ENCODE data around the gene POLRMT.

Gene POLRMT

DNA sequence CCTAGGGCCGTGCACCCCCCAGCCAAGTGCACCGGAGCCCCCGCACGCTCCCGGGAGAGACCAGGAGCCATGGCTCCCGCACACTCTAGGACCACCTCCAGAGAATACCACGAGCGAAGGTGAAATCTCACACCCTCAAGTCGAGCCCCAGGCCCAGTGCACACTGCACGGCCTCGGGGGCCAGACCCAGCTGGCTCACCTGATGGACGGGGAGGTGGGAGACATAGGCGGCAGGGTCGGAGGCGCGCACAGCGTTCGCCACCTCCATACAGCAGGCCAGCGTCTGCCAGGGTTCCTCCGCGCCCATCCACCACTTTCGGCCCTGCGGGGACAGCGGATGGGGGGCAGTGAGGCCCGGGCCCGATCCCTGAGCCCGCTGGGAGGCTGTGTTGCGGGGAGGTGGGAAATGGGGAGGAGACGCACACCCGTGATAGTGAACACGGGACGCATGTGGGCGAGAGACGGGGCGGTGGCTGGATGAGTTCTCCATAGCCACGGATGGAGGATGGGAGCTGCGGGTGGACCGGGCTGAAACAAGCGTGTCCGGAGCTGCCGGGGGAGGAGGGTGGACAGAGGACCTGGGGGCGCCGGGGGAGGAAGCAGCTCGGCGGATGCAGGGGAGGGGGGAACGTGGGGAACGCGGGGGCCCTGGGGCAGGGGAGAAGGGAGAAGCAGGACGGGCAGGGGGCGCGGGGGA is 13.0 kb downstream of the POLRMT start:
- Histone ChIP-seq H3K27ac (ENCODE audit: poor library complexity, severe bottlenecking) (no peak overlapping the region), H3K9me3 (ENCODE audit: severe bottlenecking) (no peaks in the 10 kb centered on the region), H3K4me3 (ENCODE audit: severe bottlenecking) (no peak overlapping the region), H3K27me3 (ENCODE audit: insufficient read depth, poor library complexity, severe bottlenecking) (no peaks in the 10 kb centered on the region), H3K36me3 (ENCODE audit: low read depth) (peaks cover 10% of the 10 kb centered on the region), H3K4me1 (ENCODE audit: insufficient read depth, poor library complexity, severe bottlenecking) (no peaks in the 10 kb centered on the region)
- no peak for ATAC-seq (ENCODE audit: low read depth)
- no peak for TF ChIP-seq CTCF (IDR thresholded peaks at IDR 0.05; ENCODE audit: poor library complexity, severe bottlenecking)
- DNase-seq (ENCODE audit: low spot score): no peak

DNA sequence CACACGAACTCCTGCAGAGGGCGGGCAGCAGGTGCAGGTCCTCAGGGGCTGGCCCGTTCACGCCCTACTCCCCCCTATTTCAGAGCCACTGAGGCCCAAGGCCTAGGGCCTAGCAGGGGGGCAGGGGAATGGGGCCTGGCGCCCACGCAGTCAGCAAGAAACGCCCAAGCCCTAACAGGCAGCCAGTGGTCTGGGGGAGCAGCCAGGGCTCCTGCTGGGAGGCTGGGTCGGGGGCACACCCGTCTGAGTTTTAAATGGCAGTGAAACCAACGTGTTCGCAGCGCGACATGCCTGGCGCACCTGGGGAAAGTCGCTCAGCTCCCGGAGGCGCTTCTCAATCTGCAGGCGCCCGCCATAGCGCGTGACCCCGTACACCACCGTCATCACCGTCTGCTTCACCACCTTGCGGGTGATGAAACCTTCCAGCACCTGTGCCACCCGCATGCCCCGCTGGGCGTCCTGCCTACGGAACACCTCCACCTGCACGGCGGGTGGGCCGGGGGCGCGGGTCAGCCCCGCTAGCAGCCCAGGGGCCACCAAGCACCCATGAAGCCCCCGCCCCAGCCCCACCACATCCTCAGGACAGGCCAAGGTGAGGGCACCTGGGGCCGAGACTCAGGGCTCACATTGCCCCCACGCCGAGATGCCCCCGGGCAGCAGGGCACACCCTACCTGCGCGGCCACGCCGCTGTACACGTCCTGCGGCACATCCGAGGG is 13.9 kb downstream of the POLRMT start:
- DNase-seq (ENCODE audit: low spot score) (no peak), ATAC-seq (ENCODE audit: low read depth) (no peak)
- Histone ChIP-seq H3K4me1 (ENCODE audit: insufficient read depth, poor library complexity, severe bottlenecking) (no peaks in the 10 kb centered on the region), H3K27ac (ENCODE audit: poor library complexity, severe bottlenecking) (no peak overlapping the region), H3K4me3 (ENCODE audit: severe bottlenecking) (no peak overlapping the region), H3K36me3 (ENCODE audit: low read depth) (peaks cover 6% of the 10 kb centered on the region), H3K27me3 (ENCODE audit: insufficient read depth, poor library complexity, severe bottlenecking) (no peaks in the 10 kb centered on the region), H3K9me3 (ENCODE audit: severe bottlenecking) (no peaks in the 10 kb centered on the region)
- no peak for TF ChIP-seq CTCF (IDR thresholded peaks at IDR 0.05; ENCODE audit: poor library complexity, severe bottlenecking)

DNA sequence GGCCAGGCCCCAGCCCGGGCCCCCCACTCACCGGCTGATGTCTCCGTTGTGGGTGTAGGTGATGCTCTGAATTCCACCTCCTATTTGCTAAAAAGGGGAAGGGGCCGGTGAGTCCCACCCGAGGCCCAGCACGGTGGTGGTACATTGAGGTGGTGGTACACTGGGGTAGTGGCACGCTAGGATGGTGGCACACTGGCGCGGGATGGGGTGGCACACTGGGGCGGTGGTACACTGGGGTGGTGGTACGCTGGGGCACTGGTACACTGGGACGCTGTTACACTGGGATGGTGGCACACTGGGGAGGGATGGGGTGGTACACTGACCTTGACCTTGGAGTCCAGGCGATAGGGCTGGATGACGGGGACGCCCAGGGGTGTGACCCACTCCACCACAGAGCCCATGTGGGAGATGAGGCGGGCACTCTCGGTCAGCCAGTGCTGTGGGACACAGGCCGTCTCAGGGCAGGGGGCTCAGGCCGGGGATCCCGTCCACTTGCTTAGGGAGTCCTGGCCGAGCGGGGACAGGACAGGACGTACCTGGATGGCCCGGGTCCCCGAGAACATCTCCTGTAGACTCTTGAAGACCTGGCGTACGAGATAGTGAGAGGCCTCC is 14.6 kb downstream of the POLRMT start:
- Histone ChIP-seq H3K4me1 (ENCODE audit: insufficient read depth, poor library complexity, severe bottlenecking) (no peaks in the 10 kb centered on the region), H3K27ac (ENCODE audit: poor library complexity, severe bottlenecking) (no peak overlapping the region), H3K9me3 (ENCODE audit: severe bottlenecking) (no peaks in the 10 kb centered on the region), H3K4me3 (ENCODE audit: severe bottlenecking) (no peak overlapping the region), H3K27me3 (ENCODE audit: insufficient read depth, poor library complexity, severe bottlenecking) (no peaks in the 10 kb centered on the region), H3K36me3 (ENCODE audit: low read depth) (peaks cover 4% of the 10 kb centered on the region)
- ATAC-seq (ENCODE audit: low read depth): no peak
- no peak for TF ChIP-seq CTCF (IDR thresholded peaks at IDR 0.05; ENCODE audit: poor library complexity, severe bottlenecking)
- DNase-seq (ENCODE audit: low spot score): no peak

- no peak for DNase-seq (ENCODE audit: low spot score)
- no peak for TF ChIP-seq CTCF (IDR thresholded peaks at IDR 0.05; ENCODE audit: poor library complexity, severe bottlenecking)
- no peaks in the 10 kb centered on the region for H3K4me1 ChIP-seq (ENCODE audit: insufficient read depth, poor library complexity, severe bottlenecking)
- H3K4me3 ChIP-seq (ENCODE audit: severe bottlenecking): no peak overlapping the region
- peaks cover 4% of the 10 kb centered on the region for H3K36me3 ChIP-seq (ENCODE audit: low read depth)
- H3K27ac ChIP-seq (ENCODE audit: poor library complexity, severe bottlenecking): no peak overlapping the region
- no peaks in the 10 kb centered on the region for H3K27me3 ChIP-seq (ENCODE audit: insufficient read depth, poor library complexity, severe bottlenecking)
- ATAC-seq (ENCODE audit: low read depth): no peak
- H3K9me3 ChIP-seq (ENCODE audit: severe bottlenecking): no peaks in the 10 kb centered on the region
These were observed 15.1 kb downstream of the POLRMT start for GRCh38 chr19:618247-618619.
